Ammon's horn (tissue), 1 donor: ENCODE measurements around the gene HACL1.
"Not testable (repeated sequence)": the region's sequence is repeated elsewhere in the genome, so short reads cannot be mapped to it uniquely, and the experiment has no call there.

Source experiments
- DNase-seq: peaks from one replicate; pipeline ENCODE4 v3.0.0-alpha.2; 2016; ENCODE audit warnings: low spot score

The HACL1 gene

GRCh38 chr3:15579051-15579450 lies 22.3 kb downstream of the HACL1 start:
- DNase-seq: no peak

GRCh38 chr3:15578289-15578867 lies 23.0 kb downstream of the HACL1 start:
- DNase-seq: peak; percentile 17

GRCh38 chr3:15576475-15576874 lies 24.9 kb downstream of the HACL1 start:
- DNase-seq: no peak

- no peak for DNase-seq
Observed at GRCh38 chr3:15575446-15575845, 25.9 kb downstream of the HACL1 start.

- no peak for DNase-seq
Observed at GRCh38 chr3:15572138-15572537, 29.2 kb downstream of the HACL1 start.

GRCh38 chr3:15563190-15563589 lies 38.2 kb downstream of the HACL1 start:
- DNase-seq: no peak

- DNase-seq: no peak
Observed at GRCh38 chr3:15562560-15562959, 38.8 kb downstream of the HACL1 start.

- DNase-seq: no peak
Observed at GRCh38 chr3:15558581-15558980, 42.8 kb downstream of the HACL1 start.

- DNase-seq: peak; percentile 35
Observed at GRCh38 chr3:15557511-15557946, 43.8 kb downstream of the HACL1 start.

- DNase-seq: peak; percentile 42
Observed at GRCh38 chr3:15556512-15556911, 44.9 kb downstream of the HACL1 start.

GRCh38 chr3:15553749-15554148 lies 47.6 kb downstream of the HACL1 start:
- DNase-seq: no peak

GRCh38 chr3:15551902-15552301 lies 49.5 kb downstream of the HACL1 start:
- DNase-seq: no peak

GRCh38 chr3:15549846-15550245 lies 51.5 kb downstream of the HACL1 start:
- DNase-seq: no peak

GRCh38 chr3:15542614-15543013 lies 58.8 kb downstream of the HACL1 start:
- no peak for DNase-seq

GRCh38 chr3:15541371-15541770 lies 60.0 kb downstream of the HACL1 start:
- DNase-seq: no peak

GRCh38 chr3:15539066-15539465 lies 62.3 kb downstream of the HACL1 start:
- DNase-seq: no peak

- no peak for DNase-seq
Observed at GRCh38 chr3:15538345-15538744, 63.0 kb downstream of the HACL1 start.

GRCh38 chr3:15536856-15537255 lies 64.5 kb downstream of the HACL1 start:
- DNase-seq: no peak

GRCh38 chr3:15535732-15536131 lies 65.6 kb downstream of the HACL1 start:
- peak; percentile 15 for DNase-seq

- not testable (repeated sequence) for DNase-seq
Observed at GRCh38 chr3:15532614-15533013, 68.8 kb downstream of the HACL1 start.

- DNase-seq: no peak
Observed at GRCh38 chr3:15531346-15531745, 70.0 kb downstream of the HACL1 start.

- no peak for DNase-seq
Observed at GRCh38 chr3:15528854-15529537, 72.4 kb downstream of the HACL1 start.

GRCh38 chr3:15527031-15527459 lies 74.3 kb downstream of the HACL1 start:
- no peak for DNase-seq

- no peak for DNase-seq
Observed at GRCh38 chr3:15525790-15526189, 75.6 kb downstream of the HACL1 start.
